Keratinocyte (primary cell): ENCODE measurements around the gene ADIG. TPM values are rescaled to one million over a fixed set of nuclear protein-coding genes. Genes with fewer than 3 reads are reported as not detected.

ENCODE experiments used
- DNase-seq: peaks from one replicate; pipeline ENCODE4 v3.0.0-alpha.2; 2011; ENCODE audit warnings: low read depth, missing footprints, low spot score
- FAIRE-seq: peaks from 2 replicates; lab custom pipeline; 2011; peaks lifted over from hg19 to GRCh38; lab: Jason Lieb, UNC
- H2AFZ ChIP-seq: 2 replicates; pipeline ENCODE4 v1.6.0; 2012; ENCODE audit warnings: low read length, control low read depth, inconsistent platforms; ENCODE audit not compliant: control insufficient read depth
- H3K27ac ChIP-seq: 2 replicates; pipeline ENCODE4 v1.5.1; 2011; ENCODE audit warnings: low read length; ENCODE audit not compliant: control insufficient read depth, insufficient read depth
- H3K27me3 ChIP-seq: 3 replicates; pipeline ENCODE4 v1.6.0; 2011; ENCODE audit warnings: low read length; ENCODE audit not compliant: control insufficient read depth, insufficient read depth; ENCODE audit errors: extremely low read depth
- H3K36me3 ChIP-seq, 2 experiments: 2 replicates in 1 of 2; 3 replicates in 1 of 2; pipeline ENCODE4 v1.5.1; 2011; ENCODE audit warnings: low read length in 2 of 2, mild to moderate bottlenecking in 1 of 2; ENCODE audit not compliant: control insufficient read depth in 2 of 2, insufficient read depth in 2 of 2; ENCODE audit errors: extremely low read depth in 1 of 2
- H3K4me1 ChIP-seq: 3 replicates; pipeline ENCODE4 v1.5.1; 2011; ENCODE audit warnings: low read length; ENCODE audit not compliant: control insufficient read depth, insufficient read depth; ENCODE audit errors: extremely low read depth
- H3K4me2 ChIP-seq: 3 replicates; pipeline ENCODE4 v1.6.0; 2011; ENCODE audit warnings: low read depth, low read length; ENCODE audit not compliant: control insufficient read depth, insufficient read depth; ENCODE audit errors: extremely low read depth
- H3K4me3 ChIP-seq, 3 experiments: fragments of 200-600 bp in 1 of 3; sonication (generic) in 1 of 3; 2 replicates in 2 of 3; 3 replicates in 1 of 3; pipeline ENCODE4 v1.5.1; 2011 to 2016; ENCODE audit warnings: low read length in 3 of 3, mild to moderate bottlenecking in 3 of 3, control low read depth in 2 of 3, inconsistent platforms in 1 of 3, low read depth in 1 of 3, mixed read lengths in 1 of 3, mixed run types in 1 of 3, moderate library complexity in 1 of 3; ENCODE audit not compliant: control insufficient read depth in 2 of 3, insufficient read depth in 2 of 3; ENCODE audit errors: extremely low read depth in 1 of 3
- H3K79me2 ChIP-seq: 2 replicates; pipeline ENCODE4 v1.6.0; 2012; ENCODE audit warnings: low read length; ENCODE audit not compliant: control insufficient read depth, insufficient read depth
- H3K9ac ChIP-seq: 3 replicates; pipeline ENCODE4 v1.6.0; 2011; ENCODE audit warnings: low read length; ENCODE audit not compliant: control insufficient read depth, insufficient read depth; ENCODE audit errors: extremely low read depth
- H3K9me1 ChIP-seq: 3 replicates; pipeline ENCODE4 v1.6.0; 2011; ENCODE audit warnings: low read length; ENCODE audit not compliant: control insufficient read depth, insufficient read depth; ENCODE audit errors: extremely low read depth
- H3K9me3 ChIP-seq: 2 replicates; pipeline ENCODE4 v1.5.1; 2012; ENCODE audit warnings: low read depth, low read length; ENCODE audit not compliant: control insufficient read depth
- H4K20me1 ChIP-seq: 3 replicates; pipeline ENCODE4 v1.6.0; 2011; ENCODE audit warnings: low read length; ENCODE audit not compliant: control insufficient read depth, insufficient read depth; ENCODE audit errors: extremely low read depth
- CTCF ChIP-seq, 3 experiments: IDR thresholded peaks in 1 of 3; conservative IDR thresholded peaks in 1 of 3; optimal IDR thresholded peaks in 1 of 3; 2 replicates in 2 of 3; 3 replicates in 1 of 3; pipeline versions ENCODE3 to v1.5.1; 2011; ENCODE audit warnings: low read length in 3 of 3, mild to moderate bottlenecking in 3 of 3, moderate library complexity in 2 of 3, control low read depth in 1 of 3, inconsistent platforms in 1 of 3; ENCODE audit not compliant: insufficient read depth in 2 of 3; ENCODE audit errors: extremely low read depth in 1 of 3
- EZH2 ChIP-seq: IDR thresholded peaks from one replicate; pipeline ENCODE4 v1.6.1; 2012; ENCODE audit warnings: inconsistent platforms, mild to moderate bottlenecking, low read length, moderate library complexity
- dilution Hi-C: fragments of 300-500 bp; cut with MboI; formaldehyde crosslinking; loops from one replicate; pipeline ENCODE4 v1.7.0; 2020; ENCODE audit warnings: low sequenced_read_pairs; ENCODE audit not compliant: extremely low pct_ligation_motif_present
- polyA plus RNA-seq, 5 experiments: library from polyadenylated mRNA; depleted of rRNA in 3 of 5; stranded (reverse) in 3 of 5; stranded (forward) in 1 of 5; unstranded in 1 of 5; fragments of >200 nt; gene quantifications; 1 replicate in 1 of 5; 2 replicates in 3 of 5; 3 replicates in 1 of 5; pipeline versions ENCODE4 v1.2.1 to v1.2.3, GENCODE V29; 2011 to 2012; ENCODE audit warnings: missing spikeins in 2 of 5, low read depth in 1 of 5, low replicate concordance in 1 of 5

The ADIG gene
- polyA plus RNA-seq, 1 donor (not counting 4 experiments of a cell fraction or from before 2014, with no cell fraction given), result not detected

GRCh38 chr20:38616457-38616856 lies 35.5 kb downstream of the ADIG start:
- Histone ChIP-seq H3K4me1 (peaks cover 7% of the 10 kb centered on the region), H3K9me1 (no peaks in the 10 kb centered on the region), H2AFZ (no peak overlapping the region), H3K9me3 (no peaks in the 10 kb centered on the region), H4K20me1 (no peaks in the 10 kb centered on the region), H3K36me3 (no peaks in the 10 kb centered on the region), H3K9ac (no peak overlapping the region), H3K27ac (no peak overlapping the region), H3K27me3 (peaks cover 5% of the 10 kb centered on the region), H3K4me3 (no peak overlapping the region), H3K79me2 (no peaks in the 10 kb centered on the region), H3K4me2 (no peak overlapping the region)
- no peak for DNase-seq
- no peak for FAIRE-seq
- TF ChIP-seq CTCF (optimal IDR thresholded peaks at IDR 0.05 in 1 of 3, IDR thresholded peaks at IDR 0.05 in 1 of 3, conservative IDR thresholded peaks at IDR 0.05 in 1 of 3; ENCODE audit: extremely low read depth in 1 of 3, insufficient read depth in 2 of 3, low read length in 3 of 3), result no peak
- no peak for TF ChIP-seq EZH2
- dilution Hi-C loops, result no loop called here

GRCh38 chr20:38617011-38617829 lies 36.2 kb downstream of the ADIG start:
- no peak for FAIRE-seq
- no peaks in the 10 kb centered on the region for H3K9me1 ChIP-seq
- H3K4me1 ChIP-seq, result peaks cover 7% of the 10 kb centered on the region
- H3K9ac ChIP-seq, result no peak overlapping the region
- no peak for TF ChIP-seq EZH2
- TF ChIP-seq CTCF (optimal IDR thresholded peaks at IDR 0.05 in 1 of 3, IDR thresholded peaks at IDR 0.05 in 1 of 3, conservative IDR thresholded peaks at IDR 0.05 in 1 of 3; ENCODE audit: extremely low read depth in 1 of 3, insufficient read depth in 2 of 3, low read length in 3 of 3), result no peak
- peak overlapping the region; percentile 25 for H3K4me2 ChIP-seq
- H3K27ac ChIP-seq, result no peak overlapping the region
- dilution Hi-C loops, result no loop called here
- H3K27me3 ChIP-seq, result peaks cover 5% of the 10 kb centered on the region
- no peak overlapping the region for H3K4me3 ChIP-seq
- H2AFZ ChIP-seq, result no peak overlapping the region
- no peaks in the 10 kb centered on the region for H3K79me2 ChIP-seq
- no peaks in the 10 kb centered on the region for H4K20me1 ChIP-seq
- no peak for DNase-seq
- no peaks in the 10 kb centered on the region for H3K36me3 ChIP-seq
- H3K9me3 ChIP-seq, result no peaks in the 10 kb centered on the region
